ACHN (cell line): ENCODE data around the gene SNCB.

ENCODE experiments used
- DNase-seq: peaks from one replicate; pipeline ENCODE4 v3.0.0-alpha.2; 2015
- in situ Hi-C: cut with HindIII; loops from 2 replicates; pipeline ENCODE4 v1.10.0; 2017; ENCODE audit warnings: low sequenced_read_pairs, low pct_ligation_motif_present, low pct_unique_long_range_greater_than_20kb

SNCB gene

GRCh38 chr5:176647030-176647842 is 16.9 kb upstream of the SNCB start, which contains the start of gene TSPAN17:
Gene TSPAN17, plus strand, starts transcription at chr5:176647484. Its CDS starts 132 bp downstream, at chr5:176647616.
- in situ Hi-C loops = no loop called here
- peak; percentile 98 for DNase-seq

DNA sequence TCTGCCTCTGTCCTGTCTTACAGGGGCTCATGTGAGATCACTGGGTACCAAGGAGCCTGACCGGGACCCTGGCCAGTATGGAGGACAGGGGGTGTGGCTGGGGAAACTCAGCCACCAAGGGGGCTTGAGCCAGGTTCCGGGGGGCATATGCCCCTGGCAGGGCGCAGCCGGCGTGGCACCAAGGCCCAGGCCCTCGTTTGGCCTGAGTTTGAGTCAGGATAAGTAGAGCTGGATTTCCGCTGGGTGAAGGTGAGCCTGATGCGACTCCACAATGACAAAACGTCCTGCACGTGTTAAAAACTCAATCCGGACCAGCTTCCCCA is 16.3 kb upstream of the SNCB start:
- in situ Hi-C loops = no loop called here
- DNase-seq = no peak

DNA sequence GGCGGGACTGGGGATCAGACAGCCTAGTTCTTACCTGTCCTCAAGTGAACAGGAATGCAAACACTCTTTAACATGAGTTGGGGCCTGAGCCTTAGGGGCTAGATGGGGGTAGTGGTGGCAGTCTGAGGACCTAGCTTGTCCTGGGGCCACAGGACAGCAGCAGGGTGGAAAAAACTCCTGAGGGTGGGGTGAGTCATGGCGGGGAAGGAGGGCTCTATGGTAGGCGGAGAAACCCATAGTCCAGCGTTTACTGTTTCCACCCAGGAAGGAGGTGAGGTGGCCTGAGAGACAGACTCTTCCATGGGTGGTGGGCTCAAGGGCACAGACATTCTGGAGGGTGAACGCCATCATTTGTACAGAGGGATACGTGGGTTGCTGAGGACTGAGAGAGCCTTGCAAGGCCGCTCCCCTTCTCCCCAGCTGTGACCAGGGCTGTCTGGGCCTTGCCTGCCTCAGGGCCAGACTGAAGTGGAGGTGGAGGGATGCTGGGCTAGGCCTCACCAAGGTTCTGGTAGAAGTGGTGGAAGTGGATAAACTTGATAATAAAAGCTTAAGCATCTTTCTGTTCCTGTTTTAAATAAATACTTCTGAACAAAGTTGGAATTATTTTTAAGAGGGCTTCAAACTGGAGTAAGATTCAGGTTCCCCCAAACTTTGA is 15.8 kb upstream of the SNCB start:
- in situ Hi-C loops = no loop called here
- no peak for DNase-seq

- in situ Hi-C loops = no loop called here
- DNase-seq = no peak
Observed at GRCh38 chr5:176644878-176645670, 14.7 kb upstream of the SNCB start.

DNA sequence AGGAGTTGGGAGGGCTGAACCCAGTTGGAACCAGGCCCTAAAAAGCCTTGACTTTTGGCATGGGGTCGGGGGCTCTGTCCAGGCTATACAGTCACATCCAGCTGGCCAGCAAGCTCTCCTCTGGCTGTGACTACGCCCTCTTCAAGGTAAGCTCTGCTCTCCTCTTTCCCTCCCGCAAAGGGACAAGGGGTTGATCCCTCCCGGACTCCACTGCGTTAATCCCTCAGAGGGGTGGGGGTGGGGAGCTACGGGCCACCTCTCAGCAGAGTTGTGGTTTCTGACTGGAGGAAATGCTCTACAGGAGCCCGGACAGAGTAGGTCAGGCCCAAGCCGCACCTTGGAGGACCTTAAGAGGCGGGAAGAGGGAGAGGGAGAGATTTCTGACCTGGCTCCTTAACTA is 14.0 kb upstream of the SNCB start:
- in situ Hi-C loops = no loop called here
- no peak for DNase-seq

DNA sequence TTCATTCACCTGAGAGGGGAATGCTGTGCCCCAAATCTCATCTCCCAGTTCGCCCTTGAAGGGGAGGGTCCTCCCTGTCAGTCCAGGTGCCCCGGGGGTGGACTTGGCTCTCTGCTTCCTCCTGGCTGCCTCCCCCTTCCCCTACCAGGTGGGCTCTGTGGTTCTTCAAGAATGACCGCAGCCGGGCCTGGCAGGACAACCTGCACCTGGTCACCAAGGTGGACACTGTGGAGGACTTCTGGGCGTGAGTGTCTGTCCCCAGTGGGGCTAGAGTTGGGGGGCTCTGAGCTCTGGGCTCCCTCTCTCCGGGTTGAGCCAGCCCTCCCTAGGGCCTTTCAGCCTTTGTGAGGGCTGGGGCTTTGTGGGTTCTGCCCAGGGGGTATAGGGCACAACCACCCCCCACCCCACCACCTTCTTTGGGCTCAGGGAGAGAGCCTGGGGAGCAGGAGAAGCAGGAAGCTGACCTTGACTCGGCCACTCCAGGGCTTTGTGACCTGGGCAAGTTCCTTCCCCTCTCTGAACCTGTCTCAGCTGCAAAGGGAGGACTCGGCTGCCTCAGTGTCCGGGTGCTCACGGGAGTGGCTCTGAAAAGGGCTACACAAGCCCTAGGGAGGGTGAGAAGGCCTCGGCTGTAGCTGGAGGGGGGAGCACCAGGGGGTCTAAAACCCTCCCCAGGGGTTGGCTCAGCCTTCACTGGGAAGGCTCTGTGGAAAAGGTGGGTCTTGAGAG is 13.3 kb upstream of the SNCB start:
- no peak for DNase-seq
- in situ Hi-C loops = no loop called here

DNA sequence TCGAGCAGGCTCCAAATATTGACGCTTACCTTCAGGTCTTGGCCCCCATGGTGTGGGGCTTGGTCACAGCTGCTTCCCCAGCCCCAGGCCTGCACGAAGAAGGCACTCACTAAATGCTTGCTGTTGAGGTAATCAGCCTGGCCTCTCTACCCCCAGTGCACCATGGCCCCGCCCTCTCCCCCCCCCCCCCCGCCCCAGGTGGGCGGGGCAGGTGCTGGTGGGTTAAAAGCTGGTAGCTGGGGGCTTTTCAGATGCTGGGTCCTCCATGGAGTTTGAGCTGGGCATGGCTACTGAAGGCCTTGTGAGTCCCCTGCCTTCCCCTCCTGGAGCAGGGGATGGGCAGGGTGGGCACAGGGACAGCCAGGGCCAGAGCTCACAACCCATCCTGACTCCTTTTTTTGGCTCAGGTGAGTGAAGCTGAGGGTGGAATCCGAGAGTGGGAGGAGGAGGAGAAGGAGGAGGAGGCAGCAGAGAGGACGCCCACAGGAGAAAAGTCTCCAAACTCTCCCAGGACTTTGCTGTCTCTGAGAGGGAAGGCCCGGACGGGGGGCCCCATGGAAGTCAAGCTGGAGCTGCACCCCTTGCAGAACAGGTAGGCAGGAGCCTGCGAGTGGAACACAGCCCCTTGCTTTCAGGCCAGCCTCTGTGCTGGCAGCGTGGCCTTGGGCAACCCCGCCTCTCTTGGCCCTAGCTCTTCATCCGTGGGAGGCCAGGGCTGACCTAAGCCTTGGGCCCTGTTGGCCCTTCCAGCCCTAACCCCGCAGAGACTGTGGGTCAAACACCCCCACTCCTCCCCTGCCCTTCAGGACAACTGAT is 12.5 kb upstream of the SNCB start:
- no peak for DNase-seq
- in situ Hi-C loops = no loop called here

DNA sequence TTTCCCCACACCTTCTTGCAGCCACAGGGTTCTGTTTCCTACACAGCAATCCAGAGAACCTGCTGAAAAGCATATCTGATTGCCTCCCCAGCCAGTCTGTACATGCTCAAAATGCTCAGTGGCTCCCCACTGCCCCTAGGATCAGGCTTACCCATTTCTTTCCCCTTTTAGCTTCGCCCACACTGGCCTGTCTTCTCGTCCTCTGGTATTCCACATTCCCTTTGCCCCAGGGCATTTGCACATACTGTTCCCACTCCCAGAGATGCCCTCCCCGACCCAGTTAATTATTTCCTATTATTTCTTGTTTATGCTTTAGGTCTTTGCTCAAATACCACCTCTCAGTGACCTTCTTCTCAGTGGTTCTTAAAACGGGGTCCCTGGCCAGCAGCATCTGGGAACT is 10.3 kb upstream of the SNCB start:
- in situ Hi-C loops = no loop called here
- no peak for DNase-seq

DNA sequence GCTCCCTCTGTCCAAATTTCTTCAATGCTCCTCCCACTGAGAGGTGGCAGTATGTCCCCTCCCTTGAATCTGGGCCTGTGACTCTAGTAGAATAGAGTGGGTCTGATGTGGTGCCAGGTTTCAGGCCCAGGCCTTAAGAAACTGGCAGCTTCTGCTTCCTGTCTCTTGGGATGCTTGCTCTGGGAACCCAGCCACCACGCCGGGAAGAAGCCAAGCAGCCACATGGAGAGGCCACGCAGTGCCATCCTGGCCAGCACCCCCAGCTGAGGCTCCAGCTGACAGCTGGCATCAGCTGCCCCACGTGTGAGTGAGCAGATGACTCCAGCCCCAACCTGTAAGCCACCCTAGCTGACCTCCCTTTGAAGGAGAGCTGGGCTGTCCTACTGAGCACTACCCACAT is 9.6 kb upstream of the SNCB start:
- no peak for DNase-seq
- in situ Hi-C loops = no loop called here

DNA sequence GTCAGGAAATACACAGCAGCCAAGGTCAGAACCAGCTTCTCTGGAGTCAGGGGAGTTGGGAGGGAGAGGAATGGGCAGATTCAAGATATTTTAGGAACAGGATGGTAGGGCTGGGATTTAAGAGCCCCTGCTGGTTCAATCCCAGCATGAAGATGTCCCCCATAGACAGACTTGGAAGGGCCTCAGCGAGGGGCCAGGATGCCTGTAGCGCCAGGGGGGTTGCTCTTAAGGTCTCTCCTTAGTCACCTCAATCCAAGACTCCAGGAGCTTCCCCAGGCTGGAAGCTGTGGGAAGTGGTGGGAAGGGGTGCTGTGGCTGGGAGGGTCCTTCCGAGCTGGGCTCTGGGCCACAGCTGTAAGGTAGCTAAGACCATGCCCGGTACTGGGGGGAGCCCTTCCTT is 8.9 kb upstream of the SNCB start:
- in situ Hi-C loops = no loop called here

DNA sequence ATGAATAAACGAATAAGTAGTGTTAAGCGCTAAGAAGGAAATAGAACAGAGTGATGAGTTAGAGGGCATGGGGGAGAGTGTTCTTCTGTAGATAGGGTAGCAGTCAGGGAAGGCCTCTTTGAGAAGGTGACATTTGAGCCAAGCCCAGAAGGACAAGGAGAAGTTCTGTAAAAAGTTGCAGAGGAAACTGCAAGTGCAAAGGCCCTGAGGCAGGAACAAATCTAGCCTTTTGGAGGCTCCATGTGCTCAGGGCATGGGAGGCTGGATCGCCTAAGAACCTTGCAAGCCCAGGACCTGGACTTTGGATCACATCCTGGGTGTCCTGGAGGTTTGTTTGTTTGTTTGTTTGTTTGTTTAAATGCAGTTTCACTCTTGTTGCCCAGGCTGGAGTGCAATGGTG is 8.1 kb upstream of the SNCB start:
- in situ Hi-C loops = no loop called here
- DNase-seq = no peak

More for the DNA sequence above, 8.9 kb upstream of the SNCB start:
- no peak for DNase-seq

GRCh38 chr5:176637556-176637955 is 7.2 kb upstream of the SNCB start:
- in situ Hi-C loops = no loop called here
- no peak for DNase-seq

DNA sequence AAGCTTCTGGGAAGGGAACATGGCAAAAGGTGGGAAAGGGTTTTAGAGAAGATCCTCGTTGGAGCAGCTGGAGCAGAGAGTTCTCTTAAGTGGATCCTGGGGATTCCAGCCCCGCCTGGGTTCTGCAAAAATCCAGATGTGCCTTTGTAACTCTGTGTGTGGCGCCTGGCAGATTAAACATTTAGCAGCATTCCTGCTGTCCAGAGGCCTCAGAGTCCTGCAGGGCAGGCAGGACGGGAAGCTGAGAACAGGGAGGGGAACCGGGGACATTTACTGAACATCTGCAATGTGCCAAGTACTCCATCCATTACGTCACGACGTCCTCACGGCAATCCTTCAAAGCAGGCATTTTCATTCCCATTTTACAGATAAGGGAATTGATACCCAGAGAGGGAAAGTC is 6.1 kb upstream of the SNCB start:
- DNase-seq = no peak
- in situ Hi-C loops = no loop called here

GRCh38 chr5:176633598-176633997 is 3.3 kb upstream of the SNCB start:
- DNase-seq = no peak
- in situ Hi-C loops = no loop called here

DNA sequence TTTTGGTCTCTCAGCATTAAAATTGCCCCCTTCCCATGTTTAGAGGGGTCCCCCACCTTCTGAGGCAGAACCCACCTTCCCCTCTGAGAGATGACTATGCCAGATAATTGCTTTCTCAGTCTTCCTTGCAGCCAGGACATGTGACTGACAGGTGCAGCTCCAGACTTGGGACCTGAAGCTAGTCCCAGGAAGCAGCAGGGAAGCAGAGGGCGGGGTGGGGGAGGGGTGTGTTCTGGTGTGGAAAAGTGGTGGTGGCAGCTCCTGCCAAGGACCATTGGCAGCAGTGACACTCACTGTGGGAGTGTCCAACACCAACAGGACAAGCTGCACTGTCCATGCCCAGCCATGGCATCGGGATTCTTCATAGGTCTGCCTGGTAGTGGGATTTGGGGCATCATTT is 2.4 kb upstream of the SNCB start:
- DNase-seq = no peak
- in situ Hi-C loops = no loop called here

- DNase-seq = no peak
- in situ Hi-C loops = no loop called here
Observed at GRCh38 chr5:176631383-176632200, 1.3 kb upstream of the SNCB start.

DNA sequence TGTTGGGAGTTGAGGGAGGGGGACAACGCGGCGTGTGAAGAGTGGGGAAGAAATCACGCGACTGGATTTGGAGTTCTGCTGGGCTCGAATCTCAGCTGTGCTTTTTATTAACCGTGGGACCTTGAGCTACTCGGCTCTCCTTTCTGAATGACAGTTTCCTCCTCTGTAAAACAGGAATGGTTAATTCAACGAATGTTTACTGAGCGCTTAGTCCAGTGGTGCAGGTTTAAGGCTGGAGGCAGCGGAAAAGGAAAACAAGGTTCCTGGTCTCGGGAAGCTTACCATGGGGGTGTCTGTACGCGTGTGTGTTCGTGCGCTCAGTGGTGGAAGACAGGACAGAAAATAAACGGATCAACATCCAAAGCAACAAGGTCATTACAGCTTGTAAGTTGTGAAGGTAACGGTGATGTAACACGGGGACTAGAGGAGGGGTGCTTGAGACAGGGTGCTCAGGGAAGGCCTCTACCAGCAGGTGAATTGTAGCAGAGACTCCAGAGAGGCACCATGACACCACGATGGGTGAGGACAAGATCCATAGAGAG is 418 bp upstream of the SNCB start:
- DNase-seq = no peak
- in situ Hi-C loops = no loop called here
